Transverse colon (tissue), 4 donors: ENCODE results near the gene CEMIP2. TPM values are rescaled to one million over a fixed set of nuclear protein-coding genes. Genes with fewer than 3 reads are reported as not detected.

Experiments used
- DNase-seq: peaks from one replicate; pipeline ENCODE4 v3.0.0-alpha.2; 2019
- H3K27ac ChIP-seq, 4 donors: fragments of 200-600 bp; sonication (generic); 2 replicates each; pipeline ENCODE4 v1.5.1; 2016 to 2018; ENCODE audit warnings: inconsistent platforms in 4 of 4
- H3K27me3 ChIP-seq: fragments of 200-600 bp; sonication (generic); 2 replicates; pipeline ENCODE4 v1.5.1; 2017; ENCODE audit warnings: inconsistent platforms
- H3K36me3 ChIP-seq, 4 donors: fragments of 200-600 bp; sonication (generic); 2 replicates each; pipeline ENCODE4 v1.5.1; 2017 to 2019; ENCODE audit warnings: inconsistent platforms in 4 of 4
- H3K4me1 ChIP-seq, 4 donors: fragments of 200-600 bp; sonication (generic); 2 replicates each; pipeline ENCODE4 v1.5.1; 2017 to 2020; ENCODE audit warnings: inconsistent platforms in 4 of 4
- H3K4me3 ChIP-seq, 4 donors: fragments of 200-600 bp; sonication (generic); 1 replicate in 1 of 4; 2 replicates in 3 of 4; pipeline versions ENCODE4 v1.5.1 to v1.6.1; 2017 to 2019; ENCODE audit warnings: inconsistent platforms in 4 of 4
- H3K9me3 ChIP-seq, 2 donors: fragments of 200-600 bp; sonication (generic); 2 replicates each; pipeline ENCODE4 v1.5.1; 2017 to 2019; ENCODE audit warnings: inconsistent platforms in 2 of 2
- CTCF ChIP-seq, 5 experiments: fragments of 200-600 bp in 3 of 5; fragments of 450-650 bp in 2 of 5; sonication (generic) in 3 of 5; IDR thresholded peaks; 1 replicate in 2 of 5; 2 replicates in 3 of 5; pipeline ENCODE4 v1.5.1; 2016 to 2017; ENCODE audit warnings: antibody characterized with exemption in 5 of 5, inconsistent platforms in 3 of 5, mild to moderate bottlenecking in 2 of 5, moderate library complexity in 1 of 5
- EP300 ChIP-seq: sonication (generic); formaldehyde crosslinking; IDR thresholded peaks from one replicate; pipeline ENCODE4 v1.6.1; 2017; ENCODE audit warnings: antibody characterized with exemption, low read depth
- POLR2A ChIP-seq: fragments of 450-650 bp; IDR thresholded peaks from one replicate; pipeline ENCODE4 v1.6.1; 2016; ENCODE audit warnings: antibody characterized with exemption, mild to moderate bottlenecking, moderate library complexity
- POLR2AphosphoS5 ChIP-seq, 3 donors: sonication (generic); formaldehyde crosslinking; IDR thresholded peaks; one replicate each; pipeline ENCODE4 v1.6.1; 2016; ENCODE audit warnings: antibody characterized with exemption in 3 of 3
- WGBS, 2 donors: methylation state at CpG; one replicate each; pipeline ENCODE4 v1.1.5; 2018; ENCODE audit warnings: low coverage in 1 of 2; 5-methylcytosine and 5-hydroxymethylcytosine counted together
- in situ Hi-C, 4 donors: fragments of 200-750 bp; cut with MboI; loops; one replicate each; pipeline versions ENCODE4 v1.15.0 to v1.15.1; 2017; ENCODE audit warnings: low sequenced_read_pairs in 3 of 4, low pct_ligation_motif_present in 1 of 4, low pct_unique_long_range_greater_than_20kb in 1 of 4
- intact Hi-C: fragments of 100-400 bp; cut with DNase I; formaldehyde crosslinking; loops from one replicate; pipeline ENCODE4 v1.15.1; 2023; ENCODE audit warnings: low total_unique reads
- total RNA-seq, 4 donors: library from RNA; depleted of rRNA; stranded (reverse); fragments of >200 nt; gene quantifications; one replicate each; pipeline ENCODE4 v1.1.0, GENCODE V29; 2016

CEMIP2 gene
- total RNA-seq, 4 donors from 2014 or later = 56.3 to 352 (median 236) TPM

- in situ Hi-C loops (loop anchor here in 1 of 4 donors (25.0 kb wide), 1 partner anchor 149 kb away; no protein-coding TSS in a partner anchor), intact Hi-C loops (loop anchor here (10.0 kb wide), 1 partner anchor 156 kb away; no protein-coding TSS in a partner anchor)
- 41 to 71% methylated on average over 4 to 5 of the region's 5 CpGs for WGBS, 2 donors
- no peaks in the 10 kb centered on the region for H3K36me3 ChIP-seq
- H3K4me1 ChIP-seq = peaks cover 23 to 94% (median 70%) of the 10 kb centered on the region in 4 donors
- no peaks in the 10 kb centered on the region for H3K9me3 ChIP-seq
- peak overlapping the region; percentile 10 to 66 (median 62) for H3K27ac ChIP-seq
- H3K4me3 ChIP-seq = peak overlapping the region in 2 of 4 donors; percentile 2 to 10
- DNase-seq = no peak
- TF ChIP-seq CTCF (IDR thresholded peaks at IDR 0.05) (peak in 1 of 5 experiments; percentile 13), EP300 (no peak)
- no peaks in the 10 kb centered on the region for H3K27me3 ChIP-seq
Measured at GRCh38 chr9:71760901-71761300, 7.4 kb downstream of the CEMIP2 start.

- WGBS, 2 donors = 57 to 58% methylated on average over 2 of the region's 2 CpGs
- no peak for DNase-seq
- TF ChIP-seq POLR2A (no peak), EP300 (no peak), POLR2AphosphoS5 (IDR thresholded peaks at IDR 0.05) (peak in 2 of 3 donors; percentile 58 to 67)
- in situ Hi-C loops = loop anchor here in 1 of 4 donors (25.0 kb wide), 1 partner anchor 146 kb away; no protein-coding TSS in a partner anchor
- Histone ChIP-seq H3K27me3 (no peaks in the 10 kb centered on the region), H3K4me1 (peaks cover 15 to 77% (median 50%) of the 10 kb centered on the region in 4 donors), H3K9me3 (no peaks in the 10 kb centered on the region), H3K4me3 (peak overlapping the region in 1 of 4 donors; percentile 20), H3K36me3 (no peaks in the 10 kb centered on the region), H3K27ac (peak overlapping the region; percentile 61 to 72 (median 71))
- intact Hi-C loops = no loop called here
Measured at GRCh38 chr9:71758785-71759184, 9.5 kb downstream of the CEMIP2 start.

- Histone ChIP-seq H3K4me3 (no peak overlapping the region), H3K36me3 (no peaks in the 10 kb centered on the region), H3K4me1 (peaks cover 15 to 72% (median 45%) of the 10 kb centered on the region in 4 donors), H3K27me3 (no peaks in the 10 kb centered on the region), H3K9me3 (no peaks in the 10 kb centered on the region), H3K27ac (peak overlapping the region; percentile 39 to 72 (median 71))
- intact Hi-C loops (no loop called here), in situ Hi-C loops (loop anchor here in 1 of 4 donors (25.0 kb wide), 1 partner anchor 146 kb away; no protein-coding TSS in a partner anchor)
- WGBS, 2 donors = 35 to 61% methylated on average over 4 of the region's 4 CpGs
- TF ChIP-seq CTCF (IDR thresholded peaks at IDR 0.05) (no peak), POLR2A (no peak), EP300 (no peak), POLR2AphosphoS5 (IDR thresholded peaks at IDR 0.05) (no peak)
- no peak for DNase-seq
Measured at GRCh38 chr9:71758277-71758676, 10.0 kb downstream of the CEMIP2 start.

- DNase-seq = no peak
- intact Hi-C loops = no loop called here
- Histone ChIP-seq H3K27me3 (no peaks in the 10 kb centered on the region), H3K36me3 (no peaks in the 10 kb centered on the region), H3K9me3 (no peaks in the 10 kb centered on the region), H3K27ac (no peak overlapping the region), H3K4me3 (no peak overlapping the region), H3K4me1 (peaks cover 11 to 59% (median 35%) of the 10 kb centered on the region in 4 donors)
- WGBS, 2 donors = 100% methylated on average over 1 of the region's 1 CpG
- TF ChIP-seq CTCF (IDR thresholded peaks at IDR 0.05) = no peak
- no peak for TF ChIP-seq POLR2A
- no peak for TF ChIP-seq POLR2AphosphoS5 (IDR thresholded peaks at IDR 0.05)
- TF ChIP-seq EP300 = no peak
- in situ Hi-C loops = loop anchor here in 1 of 4 donors (25.0 kb wide), 1 partner anchor 144 kb away; no protein-coding TSS in a partner anchor
Measured at GRCh38 chr9:71756753-71757152, 11.6 kb downstream of the CEMIP2 start.
